ENCODE results near the gene TADA2B. TPM values are rescaled to one million over a fixed set of nuclear protein-coding genes. Genes with fewer than 3 reads are reported as not detected.

The TADA2B gene
- total and polyA plus RNA-seq, 2 of the 4 experiments (the other 2 are of a cell fraction): 6.1 to 8.6 TPM

GRCh38 chr4:7040765-7041164 lies 2.4 kb upstream of the TADA2B start:
- no peak for ATAC-seq (ENCODE audit: low read depth)
- no TSS peak for BruUV-seq (replicated peaks)
- Histone ChIP-seq H3K27me3 (ENCODE audit: control insufficient read depth, insufficient read depth, low read length) (no peaks in the 10 kb centered on the region), H2AK5ac (ENCODE audit: low read depth, low read length) (no peak overlapping the region), H4K20me1 (ENCODE audit: insufficient read depth, low read length) (peaks cover 20% of the 10 kb centered on the region), H3K9me1 (ENCODE audit: insufficient read depth, low read length) (peaks cover 9% of the 10 kb centered on the region), H3K36me3 (ENCODE audit: control insufficient read depth, insufficient read depth, low read length) (no peaks in the 10 kb centered on the region), H3K56ac (ENCODE audit: extremely low read depth, insufficient read depth, low read length) (no peak overlapping the region), H4K91ac (ENCODE audit: insufficient read depth, low read depth, low read length) (no peak overlapping the region), H3K18ac (ENCODE audit: low read depth, low read length) (no peak overlapping the region), H3K4me3 (ENCODE audit: insufficient read depth, low read depth, low read length) (no peak overlapping the region), H2BK5ac (ENCODE audit: low read depth, low read length, poor library complexity, severe bottlenecking) (no peak overlapping the region), H4K5ac (ENCODE audit: low read depth, low read length) (no peak overlapping the region), H3K14ac (replicated peaks; ENCODE audit: low read depth, low read length) (no peak overlapping the region), H3K4me2 (ENCODE audit: low read depth, low read length) (no peak overlapping the region), H3K23ac (ENCODE audit: low read depth, low read length) (no peak overlapping the region), H3K4me1 (ENCODE audit: control insufficient read depth, insufficient read depth, low read length) (peaks cover 18% of the 10 kb centered on the region), H3K9ac (ENCODE audit: low read depth, low read length) (no peak overlapping the region), H3K79me1 (ENCODE audit: low read depth in 1 of 2, low read length in 2 of 2) (peaks cover 18 to 34% of the 10 kb centered on the region in 2 experiments), H3K4ac (ENCODE audit: low read depth, low read length) (no peak overlapping the region), H3K27ac (ENCODE audit: insufficient read depth, low read length) (no peak overlapping the region), H4K8ac (ENCODE audit: low read depth in 2 of 2, low read length in 2 of 2) (no peak overlapping the region), H2BK20ac (ENCODE audit: low read depth, low read length) (no peak overlapping the region), H3K9me3 (ENCODE audit: control insufficient read depth, insufficient read depth, low read length) (no peaks in the 10 kb centered on the region), H2BK120ac (ENCODE audit: low read depth, low read length) (no peak overlapping the region), H2AK9ac (replicated peaks; ENCODE audit: low read depth, low read length, poor library complexity) (no peak overlapping the region), H2AFZ (replicated peaks; ENCODE audit: low read length, poor library complexity) (no peak overlapping the region), H2BK15ac (ENCODE audit: low read depth, low read length) (no peak overlapping the region)
- POLR2A ChIA-PET (ENCODE audit: unreplicated experiment): interaction anchor here (0.6 kb wide), 1 partner anchor 27 kb away, joined by 4 read pairs; the partner anchor contains the start of gene GRPEL1
- in situ Hi-C loops (cut with MboI; ENCODE audit: low sequenced_read_pairs): no loop called here
- TF ChIP-seq USF2 (IDR thresholded peaks at IDR 0.05; ENCODE audit: low read depth, low read length) (no peak), ELK1 (IDR thresholded peaks at IDR 0.05; ENCODE audit: borderline replicate concordance, low read depth, low read length) (no peak), CHD1 (IDR thresholded peaks at IDR 0.05; ENCODE audit: low read depth, low read length) (no peak), RCOR1 (IDR thresholded peaks at IDR 0.05; ENCODE audit: insufficient replicate concordance, low read length) (no peak), CTCF (conservative IDR thresholded peaks at IDR 0.05; ENCODE audit: low read depth, low read length) (no peak), CEBPB (IDR thresholded peaks at IDR 0.05; ENCODE audit: low read depth, low read length) (no peak), POLR2A (IDR thresholded peaks at IDR 0.05; ENCODE audit: low read depth, low read length) (no peak), RAD21 (IDR thresholded peaks at IDR 0.05; ENCODE audit: low read length) (no peak), BHLHE40 (IDR thresholded peaks at IDR 0.05; ENCODE audit: low read depth, low read length) (no peak), MAZ (IDR thresholded peaks at IDR 0.05; ENCODE audit: borderline replicate concordance, low read depth, low read length) (no peak), SMC3 (IDR thresholded peaks at IDR 0.05; ENCODE audit: low read depth, low read length) (no peak), FOS (IDR thresholded peaks at IDR 0.05; ENCODE audit: low read depth, low read length) (no peak)
- CTCF ChIA-PET: no interaction called here
- DNase-seq: no peak
- no CpG with 5 or more reads among the region's 4 CpGs for WGBS, 2 experiments (ENCODE audit: extremely low coverage in 2 of 2, insufficient read length in 1 of 2)
- dilution Hi-C loops (cut with HindIII; ENCODE audit: low sequenced_read_pairs, unreplicated experiment): no loop called here
- intact Hi-C loops (cut with micrococcal nuclease): loop anchor here (5.0 kb wide), 1 partner anchor 53 kb away; no protein-coding TSS in a partner anchor

Data from IMR-90 (cell line).